ENCODE measurements around the gene PIRT.

Gene PIRT

GRCh38 chr17:10803350-10803749, 34.5 kb downstream of the PIRT start:
- Histone ChIP-seq H3K4me1 (ENCODE audit: insufficient read depth, low read length, poor library complexity, severe bottlenecking) (peaks cover 49% of the 10 kb centered on the region), H3K4me3 (ENCODE audit: low read length, poor library complexity, severe bottlenecking) (no peak overlapping the region), H3K27me3 (ENCODE audit: insufficient read depth, low read length, poor library complexity, severe bottlenecking) (no peaks in the 10 kb centered on the region), H3K79me2 (ENCODE audit: insufficient read depth, low read length) (no peaks in the 10 kb centered on the region), H3F3A (ENCODE audit: low read depth) (0 out of 2 replicates have a peak, but pooled peaks cover 3% of the 10 kb centered on the region), H3K9me2 (replicated peaks; ENCODE audit: low read depth, low read length) (no peaks in the 10 kb centered on the region), H3K4me2 (ENCODE audit: low read depth, low read length, poor library complexity, severe bottlenecking) (no peak overlapping the region), H4K20me1 (ENCODE audit: insufficient read depth, low read length, poor library complexity, severe bottlenecking) (no peaks in the 10 kb centered on the region), H2AFZ (ENCODE audit: low read length) (no peak overlapping the region), H3K9me3 (ENCODE audit: insufficient read depth, low read depth, low read length) (no peaks in the 10 kb centered on the region), H3K9ac (ENCODE audit: low read depth, low read length, poor library complexity, severe bottlenecking) (no peak overlapping the region), H3K36me3 (ENCODE audit: insufficient read depth, low read length) (no peaks in the 10 kb centered on the region)
- TF ChIP-seq EZH2phosphoT487 (IDR thresholded peaks at IDR 0.05; ENCODE audit: borderline replicate concordance) (no peak), CTCF (conservative IDR thresholded peaks at IDR 0.05; ENCODE audit: low read length) (no peak)

GRCh38 chr17:10802496-10803284, 35.2 kb downstream of the PIRT start:
- H4K20me1 ChIP-seq (ENCODE audit: insufficient read depth, low read length, poor library complexity, severe bottlenecking): no peaks in the 10 kb centered on the region
- H3K4me2 ChIP-seq (ENCODE audit: low read depth, low read length, poor library complexity, severe bottlenecking): no peak overlapping the region
- peaks cover 56% of the 10 kb centered on the region for H3K4me1 ChIP-seq (ENCODE audit: insufficient read depth, low read length, poor library complexity, severe bottlenecking)
- H3K79me2 ChIP-seq (ENCODE audit: insufficient read depth, low read length): no peaks in the 10 kb centered on the region
- no peak overlapping the region for H3K4me3 ChIP-seq (ENCODE audit: low read length, poor library complexity, severe bottlenecking)
- H3F3A ChIP-seq (ENCODE audit: low read depth): 0 out of 2 replicates have a peak, but pooled peaks cover 8% of the 10 kb centered on the region
- H3K9ac ChIP-seq (ENCODE audit: low read depth, low read length, poor library complexity, severe bottlenecking): peak overlapping the region; percentile 1
- H3K27me3 ChIP-seq (ENCODE audit: insufficient read depth, low read length, poor library complexity, severe bottlenecking): no peaks in the 10 kb centered on the region
- H3K36me3 ChIP-seq (ENCODE audit: insufficient read depth, low read length): no peaks in the 10 kb centered on the region
- H3K9me3 ChIP-seq (ENCODE audit: insufficient read depth, low read depth, low read length): no peaks in the 10 kb centered on the region
- no peak overlapping the region for H2AFZ ChIP-seq (ENCODE audit: low read length)
- H3K9me2 ChIP-seq (replicated peaks; ENCODE audit: low read depth, low read length): no peaks in the 10 kb centered on the region
- TF ChIP-seq CTCF (conservative IDR thresholded peaks at IDR 0.05; ENCODE audit: low read length): no peak
- TF ChIP-seq EZH2phosphoT487 (IDR thresholded peaks at IDR 0.05; ENCODE audit: borderline replicate concordance): no peak

GRCh38 chr17:10799407-10799806, 38.5 kb downstream of the PIRT start:
- H3K4me3 ChIP-seq (ENCODE audit: low read length, poor library complexity, severe bottlenecking): peak overlapping the region; percentile 63
- H3F3A ChIP-seq (ENCODE audit: low read depth): 0 out of 2 replicates have a peak, but pooled peaks cover 8% of the 10 kb centered on the region
- peak overlapping the region; percentile 79 for H3K9ac ChIP-seq (ENCODE audit: low read depth, low read length, poor library complexity, severe bottlenecking)
- peaks cover 7% of the 10 kb centered on the region; the same call in 1 of the 2 replicates for H3K79me2 ChIP-seq (ENCODE audit: insufficient read depth, low read length)
- peak overlapping the region; percentile 82 for H3K4me2 ChIP-seq (ENCODE audit: low read depth, low read length, poor library complexity, severe bottlenecking)
- no peak for TF ChIP-seq CTCF (conservative IDR thresholded peaks at IDR 0.05; ENCODE audit: low read length)
- TF ChIP-seq EZH2phosphoT487 (IDR thresholded peaks at IDR 0.05; ENCODE audit: borderline replicate concordance): no peak
- H3K9me2 ChIP-seq (replicated peaks; ENCODE audit: low read depth, low read length): no peaks in the 10 kb centered on the region
- H4K20me1 ChIP-seq (ENCODE audit: insufficient read depth, low read length, poor library complexity, severe bottlenecking): no peaks in the 10 kb centered on the region
- no peaks in the 10 kb centered on the region for H3K9me3 ChIP-seq (ENCODE audit: insufficient read depth, low read depth, low read length)
- H3K4me1 ChIP-seq (ENCODE audit: insufficient read depth, low read length, poor library complexity, severe bottlenecking): peaks cover 87% of the 10 kb centered on the region
- H2AFZ ChIP-seq (ENCODE audit: low read length): no peak overlapping the region
- no peaks in the 10 kb centered on the region for H3K27me3 ChIP-seq (ENCODE audit: insufficient read depth, low read length, poor library complexity, severe bottlenecking)
- H3K36me3 ChIP-seq (ENCODE audit: insufficient read depth, low read length): no peaks in the 10 kb centered on the region

Measured in Loucy (cell line).